NCI-H2196 treated with DMSO at 0.1 percent for 48 hours (cell line): Measurements from ENCODE around the gene VPREB3.
"Not testable (repeated sequence)": the region's sequence is repeated elsewhere in the genome, so short reads cannot be mapped to it uniquely, and the experiment has no call there.

Experiments
- DNase-seq: peaks from one replicate; lab custom pipeline; 2025; ENCODE audit not compliant: unreplicated experiment; lab: John Stamatoyannopoulos, UW

Gene VPREB3

GRCh38 chr22:23744485-23744884 is 9.7 kb downstream of the VPREB3 start:
- no peak for DNase-seq

GRCh38 chr22:23744001-23744400 is 10.2 kb downstream of the VPREB3 start:
- no peak for DNase-seq

- no peak for DNase-seq
Observed at GRCh38 chr22:23743303-23743705, 10.9 kb downstream of the VPREB3 start.

GRCh38 chr22:23742505-23743264 is 11.5 kb downstream of the VPREB3 start:
- DNase-seq, result no peak

- no peak for DNase-seq
Observed at GRCh38 chr22:23737696-23738095, 16.5 kb downstream of the VPREB3 start.

- DNase-seq, result not testable (repeated sequence)
Observed at GRCh38 chr22:23728108-23728507, 26.1 kb downstream of the VPREB3 start.

- no peak for DNase-seq
Observed at GRCh38 chr22:23722724-23723123, 31.5 kb downstream of the VPREB3 start.

- DNase-seq, result no peak
Observed at GRCh38 chr22:23722160-23722559, 32.1 kb downstream of the VPREB3 start.

- no peak for DNase-seq
Observed at GRCh38 chr22:23720855-23721254, 33.4 kb downstream of the VPREB3 start.

GRCh38 chr22:23718371-23719165 is 35.7 kb downstream of the VPREB3 start:
- no peak for DNase-seq

GRCh38 chr22:23716811-23717801 is 37.1 kb downstream of the VPREB3 start:
- DNase-seq, result peak; percentile 36

- no peak for DNase-seq
Observed at GRCh38 chr22:23715806-23716375, 38.3 kb downstream of the VPREB3 start.

GRCh38 chr22:23714596-23715578 is 39.3 kb downstream of the VPREB3 start:
- DNase-seq, result no peak

- no peak for DNase-seq
Observed at GRCh38 chr22:23713696-23714595, 40.3 kb downstream of the VPREB3 start.

GRCh38 chr22:23712256-23712655 is 42.0 kb downstream of the VPREB3 start:
- no peak for DNase-seq

GRCh38 chr22:23709107-23709506 is 45.1 kb downstream of the VPREB3 start:
- no peak for DNase-seq

- no peak for DNase-seq
Observed at GRCh38 chr22:23708270-23708669, 46.0 kb downstream of the VPREB3 start.

- DNase-seq, result no peak
Observed at GRCh38 chr22:23705358-23705757, 48.9 kb downstream of the VPREB3 start.

- DNase-seq, result no peak
Observed at GRCh38 chr22:23704829-23705228, 49.4 kb downstream of the VPREB3 start.
